T-helper 2 cell treated with Interferon-gamma antibody and Interleukin-4, amounts not matched to agents 100 ng/mL and 5 ng/mL, for 36 hours (primary cell): ENCODE results near the gene GGA1. TPM values are rescaled to one million over a fixed set of nuclear protein-coding genes. Genes with fewer than 3 reads are reported as not detected.
"Not testable (repeated sequence)": the region's sequence is repeated elsewhere in the genome, so short reads cannot be mapped to it uniquely, and the experiment has no call there.

Experiments
- intact Hi-C: fragments of 100-400 bp; cut with micrococcal nuclease; formaldehyde crosslinking; loops from one replicate; pipeline ENCODE4 v1.15.1; 2023
- total RNA-seq: library from RNA; stranded (reverse); gene quantifications from 2 replicates; pipeline ENCODE4 v1.2.3, GENCODE V29; 2022

Gene GGA1
- total RNA-seq, 1 donor from 2014 or later = 62.7 TPM

- intact Hi-C loops = loop anchor here (1.0 kb wide), 3 partner anchors 15 to 38 kb away; partner anchors contain the start of gene PDXP
These were observed 34.7 kb downstream of the GGA1 start for GRCh38 chr22:37643225-37643847.

GRCh38 chr22:37647317-37647716 lies 38.7 kb downstream of the GGA1 start:
- intact Hi-C loops = no loop called here

- intact Hi-C loops = no loop called here
These were observed 39.3 kb downstream of the GGA1 start for GRCh38 chr22:37647928-37648327.

- intact Hi-C loops = no loop called here
These were observed 42.0 kb downstream of the GGA1 start for GRCh38 chr22:37650463-37651136.

GRCh38 chr22:37654563-37655251 lies 46.1 kb downstream of the GGA1 start:
- intact Hi-C loops = no loop called here

GRCh38 chr22:37655252-37655563 lies 46.6 kb downstream of the GGA1 start:
- intact Hi-C loops = no loop called here

GRCh38 chr22:37656583-37656982 lies 47.9 kb downstream of the GGA1 start:
- intact Hi-C loops = not testable (repeated sequence)

GRCh38 chr22:37657590-37658132 lies 49.0 kb downstream of the GGA1 start:
- intact Hi-C loops = loop anchor here (1.0 kb wide), 2 partner anchors 14 to 20 kb away; no protein-coding TSS in a partner anchor

GRCh38 chr22:37658133-37659065 lies 49.8 kb downstream of the GGA1 start, which contains the start of gene PDXP:
PDXP (plus strand) TSS chr22:37658723; CDS start chr22:37658783, 60 bp downstream.
- intact Hi-C loops = loop anchor here (1.0 kb wide), 2 partner anchors 15 to 19 kb away; no protein-coding TSS in a partner anchor

GRCh38 chr22:37659066-37659896 lies 50.6 kb downstream of the GGA1 start:
- intact Hi-C loops = no loop called here

GRCh38 chr22:37659897-37660708 lies 51.5 kb downstream of the GGA1 start:
- intact Hi-C loops = no loop called here

GRCh38 chr22:37660709-37661045 lies 52.0 kb downstream of the GGA1 start:
- intact Hi-C loops = no loop called here

GRCh38 chr22:37661160-37661924 lies 52.7 kb downstream of the GGA1 start:
- intact Hi-C loops = no loop called here

GRCh38 chr22:37662039-37662438 lies 53.4 kb downstream of the GGA1 start:
- intact Hi-C loops = no loop called here

GRCh38 chr22:37663521-37664140 lies 55.0 kb downstream of the GGA1 start:
- intact Hi-C loops = no loop called here

- intact Hi-C loops = no loop called here
These were observed 55.8 kb downstream of the GGA1 start for GRCh38 chr22:37664249-37665101.

- intact Hi-C loops = no loop called here
These were observed 56.9 kb downstream of the GGA1 start for GRCh38 chr22:37665487-37665886.
